H1 (cell line): Measurements from ENCODE around the gene RNF186. TPM values are rescaled to one million over a fixed set of nuclear protein-coding genes. Genes with fewer than 3 reads are reported as not detected.

Experiments
- CTCF ChIA-PET: fragments of 300-600 bp; sonication (Branson Sonifier 250); formaldehyde crosslinking; loops from one replicate; lab custom pipeline; 2021; ENCODE audit not compliant: partially characterized antibody; lab: Charles Lee
- POLR2A ChIA-PET: fragments of 300-600 bp; sonication (Branson Sonifier 250); formaldehyde crosslinking; loops from one replicate; lab custom pipeline; 2021; ENCODE audit warnings: inconsistent platforms; ENCODE audit not compliant: partially characterized antibody; lab: Charles Lee
- DNase-seq, 2 experiments: peaks; one replicate each; pipeline versions ENCODE4 v3.0.0 to v3.0.0-alpha.2; 2010 to 2022; ENCODE audit warnings: low spot score in 2 of 2, low read depth in 1 of 2, mixed read lengths in 1 of 2
- FAIRE-seq: peaks from 2 replicates; lab custom pipeline; 2011; peaks lifted over from hg19 to GRCh38; lab: Jason Lieb, UNC
- H2AFZ ChIP-seq: 2 replicates; pipeline ENCODE4 v1.8.1; 2012; ENCODE audit warnings: low read length, inconsistent platforms
- H2AK5ac ChIP-seq: 2 replicates; pipeline ENCODE4 v1.6.1; 2013; ENCODE audit warnings: low read depth, low read length
- H2BK120ac ChIP-seq: replicated peaks from 2 replicates; pipeline ENCODE3; 2013; ENCODE audit warnings: low read depth, low read length, inconsistent platforms
- H2BK12ac ChIP-seq: 2 replicates; pipeline ENCODE4 v1.6.1; 2013; ENCODE audit warnings: low read depth, low read length
- H2BK15ac ChIP-seq: 2 replicates; pipeline ENCODE4 v1.6.1; 2013; ENCODE audit warnings: low read length
- H2BK20ac ChIP-seq: 2 replicates; pipeline ENCODE4 v1.6.1; 2013; ENCODE audit warnings: low read length
- H2BK5ac ChIP-seq: 2 replicates; pipeline ENCODE4 v1.6.1; 2013; ENCODE audit warnings: low read depth, low read length
- H3K14ac ChIP-seq: 2 replicates; pipeline ENCODE4 v1.6.1; 2013; ENCODE audit warnings: inconsistent platforms; ENCODE audit not compliant: insufficient read length
- H3K18ac ChIP-seq: 2 replicates; pipeline ENCODE4 v1.6.1; 2013; ENCODE audit warnings: low read length; ENCODE audit errors: extremely low read depth
- H3K23ac ChIP-seq: 2 replicates; pipeline ENCODE4 v1.6.1; 2013; ENCODE audit warnings: inconsistent platforms; ENCODE audit not compliant: insufficient read length
- H3K23me2 ChIP-seq: 2 replicates; pipeline ENCODE4 v1.6.1; 2013; ENCODE audit warnings: low read depth, low read length
- H3K27ac ChIP-seq: 2 replicates; pipeline ENCODE4 v1.6.1; 2011; ENCODE audit warnings: low read depth, low read length, inconsistent platforms
- H3K27me3 ChIP-seq, 4 experiments: replicated peaks in 1 of 4; 1 replicate in 1 of 4; 2 replicates in 3 of 4; pipeline versions ENCODE4 v1.6.1 to v1.8.1; 2011 to 2013; ENCODE audit warnings: low read length in 3 of 4, mild to moderate bottlenecking in 3 of 4, inconsistent platforms in 2 of 4, mixed read lengths in 2 of 4, moderate library complexity in 1 of 4; ENCODE audit not compliant: control insufficient read depth in 3 of 4, insufficient read depth in 3 of 4; ENCODE audit errors: extremely low read depth in 1 of 4
- H3K36me3 ChIP-seq, 4 experiments: 2 replicates each; pipeline versions ENCODE4 v1.6.1 to v1.8.1; 2011 to 2013; ENCODE audit warnings: mild to moderate bottlenecking in 4 of 4, low read length in 3 of 4, moderate library complexity in 2 of 4, control low read depth in 1 of 4, inconsistent platforms in 1 of 4; ENCODE audit not compliant: insufficient read depth in 4 of 4, control insufficient read depth in 2 of 4
- H3K4ac ChIP-seq: replicated peaks from 2 replicates; pipeline ENCODE3; 2013; ENCODE audit warnings: low read length, low read depth, mixed read lengths, inconsistent platforms; ENCODE audit not compliant: insufficient read length
- H3K4me1 ChIP-seq, 4 experiments: replicated peaks in 1 of 4; 1 replicate in 1 of 4; 2 replicates in 3 of 4; pipeline versions ENCODE4 v1.6.1 to v1.8.1; 2011 to 2013; ENCODE audit warnings: low read length in 3 of 4, inconsistent platforms in 2 of 4, mixed read lengths in 1 of 4; ENCODE audit not compliant: insufficient read depth in 4 of 4, control insufficient read depth in 3 of 4
- H3K4me2 ChIP-seq, 2 experiments: 2 replicates each; pipeline versions ENCODE4 v1.6.1 to v1.8.1; 2011 to 2013; ENCODE audit warnings: low read depth in 2 of 2, low read length in 2 of 2, control low read depth in 1 of 2, inconsistent platforms in 1 of 2, mild to moderate bottlenecking in 1 of 2; ENCODE audit not compliant: insufficient read depth in 1 of 2
- H3K4me3 ChIP-seq, 4 experiments: fragments of 200-600, 300-600 bp in 1 of 4; sonication (generic), shearing (Covaris generic), sonication (Bioruptor Twin) in 1 of 4; 2 replicates each; pipeline versions ENCODE4 v1.5.1 to v1.8.1; 2011 to 2016; ENCODE audit warnings: low read length in 4 of 4, low read depth in 3 of 4, control low read depth in 2 of 4, inconsistent platforms in 2 of 4, mild to moderate bottlenecking in 2 of 4, mixed read lengths in 1 of 4, moderate library complexity in 1 of 4; ENCODE audit not compliant: insufficient read depth in 2 of 4; ENCODE audit errors: extremely low read depth in 1 of 4
- H3K56ac ChIP-seq: replicated peaks from 2 replicates; pipeline ENCODE3; 2013; ENCODE audit warnings: low read depth, mild to moderate bottlenecking, mixed read lengths, low read length, inconsistent platforms; ENCODE audit not compliant: insufficient read length
- H3K79me1 ChIP-seq: 2 replicates; pipeline ENCODE4 v1.6.1; 2013; ENCODE audit warnings: low read depth, low read length, control low read depth
- H3K79me2 ChIP-seq, 2 experiments: 2 replicates each; pipeline versions ENCODE4 v1.6.1 to v1.8.1; 2012 to 2013; ENCODE audit warnings: low read length in 2 of 2, mild to moderate bottlenecking in 2 of 2, inconsistent platforms in 1 of 2; ENCODE audit not compliant: insufficient read depth in 2 of 2, control insufficient read depth in 1 of 2
- H3K9ac ChIP-seq, 4 experiments: replicated peaks in 1 of 4; 1 replicate in 1 of 4; 2 replicates in 3 of 4; pipeline versions ENCODE4 v1.6.1 to v1.8.1; 2011 to 2013; ENCODE audit warnings: low read depth in 3 of 4, low read length in 3 of 4, control low read depth in 2 of 4, mild to moderate bottlenecking in 2 of 4, moderate library complexity in 2 of 4, inconsistent platforms in 1 of 4; ENCODE audit errors: extremely low read depth in 1 of 4
- H3K9me3 ChIP-seq, 2 experiments: 2 replicates each; pipeline versions ENCODE4 v1.6.1 to v1.8.1; 2012 to 2013; ENCODE audit warnings: mild to moderate bottlenecking in 2 of 2, moderate library complexity in 2 of 2, control low read depth in 1 of 2, inconsistent platforms in 1 of 2, low read depth in 1 of 2, low read length in 1 of 2, mixed read lengths in 1 of 2; ENCODE audit not compliant: insufficient read depth in 2 of 2
- H4K20me1 ChIP-seq, 2 experiments: replicated peaks in 1 of 2; 2 replicates each; pipeline versions ENCODE3 to v1.8.1; 2011 to 2013; ENCODE audit warnings: inconsistent platforms in 2 of 2, low read length in 2 of 2, mild to moderate bottlenecking in 1 of 2; ENCODE audit not compliant: insufficient read depth in 2 of 2, control insufficient read depth in 1 of 2
- H4K5ac ChIP-seq: 2 replicates; pipeline ENCODE4 v1.6.1; 2013; ENCODE audit warnings: low read length, low read depth, mixed read lengths, inconsistent platforms; ENCODE audit not compliant: insufficient read length
- H4K8ac ChIP-seq: 2 replicates; pipeline ENCODE4 v1.8.0; 2013; ENCODE audit warnings: mild to moderate bottlenecking, moderate library complexity, low read length, inconsistent platforms; ENCODE audit not compliant: insufficient read depth; ENCODE audit errors: extremely low read depth
- H4K91ac ChIP-seq: replicated peaks from 2 replicates; pipeline ENCODE3; 2013; ENCODE audit warnings: low read length, mixed read lengths, inconsistent platforms; ENCODE audit not compliant: insufficient read length
- CBX8 ChIP-seq: fragments of 300-800, 300-1000 bp; sonication (generic); IDR thresholded peaks from 2 replicates; pipeline ENCODE4 v1.7.1; 2016; ENCODE audit warnings: low read depth, low read length, borderline replicate concordance
- KDM1A ChIP-seq: fragments of 200-600, 300-600 bp; sonication (generic); IDR thresholded peaks from 2 replicates; pipeline ENCODE4 v1.7.1; 2016; ENCODE audit warnings: mild to moderate bottlenecking, low read length, borderline replicate concordance
- MAFK ChIP-seq: IDR thresholded peaks from 2 replicates; pipeline ENCODE4 v1.6.1; 2012; ENCODE audit warnings: low read depth, mild to moderate bottlenecking, improper control_type of control experiment, low read length
- PHF8 ChIP-seq: fragments of 200-600 bp; sonication (generic); conservative IDR thresholded peaks from 2 replicates; pipeline ENCODE4 v1.7.1; 2012; ENCODE audit warnings: low read depth, mild to moderate bottlenecking, inconsistent platforms, low read length, moderate library complexity
- RAD21 ChIP-seq, 2 experiments: IDR thresholded peaks in 1 of 2; conservative IDR thresholded peaks in 1 of 2; 2 replicates each; pipeline ENCODE4 v1.6.1; 2011; ENCODE audit warnings: low read depth in 2 of 2, low read length in 2 of 2, improper control_type of control experiment in 1 of 2, inconsistent platforms in 1 of 2, mild to moderate bottlenecking in 1 of 2, moderate library complexity in 1 of 2
- RXRA ChIP-seq: IDR thresholded peaks from 2 replicates; pipeline ENCODE4 v1.6.1; 2011; ENCODE audit warnings: low read depth, mild to moderate bottlenecking, low read length, moderate library complexity; ENCODE audit not compliant: insufficient read depth
- SRF ChIP-seq: IDR thresholded peaks from 2 replicates; pipeline ENCODE4 v1.6.1; 2011; ENCODE audit warnings: mild to moderate bottlenecking, low read depth, low read length, moderate library complexity
- YY1 ChIP-seq: IDR thresholded peaks from 2 replicates; pipeline ENCODE4 v1.6.1; 2011; ENCODE audit warnings: low read depth, mild to moderate bottlenecking, low read length
- WGBS, 2 experiments: shearing (Covaris generic) in 1 of 2; methylation state at CpG; one replicate each; pipeline versions ENCODE4 v1.1.6 to v1.1.7; 2013 to 2015; ENCODE audit warnings: low lambda C conversion rate in 2 of 2, mixed read lengths in 2 of 2, inconsistent platforms in 1 of 2, low coverage in 1 of 2, missing lambda C conversion rate in 1 of 2; ENCODE audit not compliant: insufficient replicate concordance in 2 of 2, insufficient coverage in 1 of 2, insufficient read length in 1 of 2; ENCODE audit errors: extremely low coverage in 1 of 2, missing lambda C conversion rate in 1 of 2; 5-methylcytosine and 5-hydroxymethylcytosine counted together
- long read RNA-seq, 2 experiments: library from RNA in 1 of 2; library from capped mRNA in 1 of 2; stranded (forward); transcript quantifications; one replicate each; pipeline ENCODE4 v2.0.0, GENCODE V29; 2021; ENCODE audit warnings: inconsistent platforms in 1 of 2
- polyA minus RNA-seq, 3 experiments: library from RNA; depleted of rRNA, polyadenylated mRNA; stranded (reverse); fragments of >200 nt; gene quantifications; 1 replicate in 2 of 3; 2 replicates in 1 of 3; pipeline ENCODE4 v1.2.3, GENCODE V29; 2011
- polyA plus RNA-seq, 7 experiments: library from polyadenylated mRNA; depleted of rRNA in 3 of 7; stranded (reverse) in 5 of 7; unstranded in 2 of 7; fragments of >200 nt in 5 of 7; fragments of 200-250 nt in 2 of 7; gene quantifications; 1 replicate in 5 of 7; 2 replicates in 1 of 7; 4 replicates in 1 of 7; pipeline versions ENCODE4 v1.2.1 to v1.2.3, GENCODE V29; 2011 to 2013; ENCODE audit warnings: missing spikeins in 2 of 7, mixed read lengths in 2 of 7
- total RNA-seq: library from RNA; stranded (reverse); fragmentation: NEBNext Ultra II Directional; extraction: Animal tissue kit (Norgen Biotek cat#: 25700); gene quantifications from 2 replicates; pipeline ENCODE4 v1.2.1, GENCODE V29; 2021

Gene RNF186
- total RNA-seq = not detected in 2 replicates
- polyA plus RNA-seq (2011; rRNA removed) = 0.05 TPM in 1 of 2 replicates, not detected in the other
- not detected for polyA plus RNA-seq (2011; cell fraction: cytosol; rRNA removed)
- polyA plus RNA-seq (2011; cell fraction: nucleus; rRNA removed) = not detected
- not detected in 4 replicates for polyA plus RNA-seq (2012, experiment 1 of 2)
- not detected for polyA plus RNA-seq (2012, experiment 2 of 2)
- not detected for polyA plus RNA-seq (2013, experiment 1 of 2)
- polyA plus RNA-seq (2013, experiment 2 of 2) = not detected
- polyA minus RNA-seq (2011; rRNA and poly(A)+ RNA removed) = not detected in 2 replicates
- not detected for polyA minus RNA-seq (2011; cell fraction: cytosol; rRNA and poly(A)+ RNA removed)
- not detected for polyA minus RNA-seq (2011; cell fraction: nucleus; rRNA and poly(A)+ RNA removed)
- long read RNA-seq, experiment 1 = 0 reads
- long read RNA-seq, experiment 2 = 0 reads

DNA sequence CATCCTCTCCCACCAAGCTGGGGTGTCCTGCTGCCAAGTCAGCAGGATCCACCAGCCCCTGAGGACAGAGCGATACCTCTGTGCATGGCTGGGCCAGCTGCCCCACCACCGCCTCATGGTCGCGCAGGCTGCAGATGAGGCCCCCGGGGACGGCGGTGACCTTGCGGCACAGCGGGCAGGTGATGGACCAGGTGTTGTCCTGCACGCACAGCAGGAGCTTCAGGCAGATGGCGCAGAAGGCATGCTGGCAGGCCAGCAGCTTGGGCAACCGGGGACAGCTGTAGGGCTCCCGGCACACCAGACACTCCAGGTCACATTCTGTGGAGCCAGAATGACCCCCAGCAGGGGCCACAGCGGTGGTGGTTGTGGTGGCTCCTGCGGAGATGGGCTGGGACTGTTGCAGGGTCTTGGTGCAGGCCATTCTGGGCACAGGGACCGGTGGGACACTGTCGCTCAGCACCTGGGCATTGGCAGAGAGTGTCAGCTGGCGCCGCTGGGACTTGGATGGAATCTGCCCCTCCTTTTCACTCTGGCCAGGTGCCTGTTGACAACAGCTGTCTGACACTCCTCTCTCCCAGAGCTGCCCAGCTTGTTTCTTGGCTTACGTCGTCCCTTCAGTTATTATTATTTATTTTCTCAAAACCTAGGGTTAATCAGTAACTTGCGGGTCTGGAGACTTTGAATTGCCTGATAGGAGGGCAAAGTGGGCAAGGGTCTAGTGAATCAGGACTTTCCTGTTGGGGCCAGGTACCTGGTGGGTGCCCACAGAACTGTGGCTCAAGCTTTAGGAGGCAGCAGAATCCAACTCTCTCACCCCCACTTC lies at the start of gene RNF186:
Gene RNF186, minus strand, starts transcription at position 603 of the 823 bp plus-strand sequence. Its CDS starts 182 bp downstream, at position 421.
- Histone ChIP-seq H3K14ac (no peak within 1 kb of the TSS), H2BK12ac (peak within 1 kb of the TSS; percentile 99), H3K27me3 (peaks cover 0 to 2% (median 0%) of the 10 kb centered on the region in 4 experiments; a peak in 1 of 7 replicates), H3K36me3 (no peaks in the 10 kb centered on the region), H2BK20ac (peak within 1 kb of the TSS; percentile 98), H2AK5ac (peak within 1 kb of the TSS; percentile 93; the same call in 1 of the 2 replicates), H3K27ac (peak within 1 kb of the TSS; percentile 64; the same call in 1 of the 2 replicates), H3K4me3 (no peak within 1 kb of the TSS), H2AFZ (no peak within 1 kb of the TSS), H3K18ac (peak within 1 kb of the TSS; percentile 81), H4K8ac (no peak within 1 kb of the TSS; the same call in 1 of the 2 replicates), H3K79me2 (no peaks in the 10 kb centered on the region), H3K23ac (no peak within 1 kb of the TSS), H3K4ac (peak within 1 kb of the TSS; percentile 36), H4K5ac (peak within 1 kb of the TSS; percentile 10), H3K4me2 (peak within 1 kb of the TSS; percentile 32 to 50; a peak in 2 of 4 replicates), H3K9ac (0 out of 7 replicates have a peak within 1 kb of the TSS, but pooled peaks of 1 of the 4 experiments have one; percentile 5), H2BK5ac (peak within 1 kb of the TSS; percentile 95; the same call in 1 of the 2 replicates), H3K56ac (no peak within 1 kb of the TSS), H3K9me3 (no peaks in the 10 kb centered on the region), H4K20me1 (no peaks in the 10 kb centered on the region), H3K79me1 (no peaks in the 10 kb centered on the region), H3K23me2 (no peaks in the 10 kb centered on the region), H2BK120ac (peak within 1 kb of the TSS; percentile 99), H3K4me1 (peaks cover 10 to 19% (median 11%) of the 10 kb centered on the region in 4 experiments), H4K91ac (peak within 1 kb of the TSS; percentile 78), H2BK15ac (peak within 1 kb of the TSS; percentile 65; the same call in 1 of the 2 replicates)
- FAIRE-seq = no peak
- DNase-seq = no peak
- 93% methylated on average over 22 of the region's 22 CpGs; no CpG with 5 or more reads in 1 of the 2 experiments for WGBS, 2 experiments
- ChIA-PET POLR2A (interaction anchor here (0.6 kb wide), 1 partner anchor 10 kb away, joined by 3 read pairs; no protein-coding TSS in a partner anchor), CTCF (interaction anchor here (0.6 to 1.8 kb wide), 7 partner anchors 8 to 153 kb away, joined by 3 to 9 read pairs (median 3); no protein-coding TSS in a partner anchor)
- TF ChIP-seq RAD21 (IDR thresholded peaks at IDR 0.05 in 1 of 2, conservative IDR thresholded peaks at IDR 0.05 in 1 of 2; ENCODE audit: low read depth in 2 of 2, low read length in 2 of 2) (no peak), CBX8 (no peak), RXRA (no peak), MAFK (no peak), SRF (no peak), KDM1A (no peak), YY1 (no peak), PHF8 (no peak)
